Osteoblast (primary cell): ENCODE results near the gene NOP16. TPM values are rescaled to one million over a fixed set of nuclear protein-coding genes. Genes with fewer than 3 reads are reported as not detected.

Source experiments
- DNase-seq: peaks from one replicate; pipeline ENCODE4 v3.0.0; 2011; ENCODE audit warnings: low spot score, mixed read lengths; ENCODE audit not compliant: insufficient read length; ENCODE audit errors: missing footprints
- H2AFZ ChIP-seq: 2 replicates; pipeline ENCODE4 v1.6.0; 2011; ENCODE audit warnings: mild to moderate bottlenecking, low read length
- H3K27ac ChIP-seq: 2 replicates; pipeline ENCODE4 v1.5.1; 2011; ENCODE audit warnings: mild to moderate bottlenecking, low read depth, low read length, moderate library complexity
- H3K27me3 ChIP-seq: 2 replicates; pipeline ENCODE4 v1.6.0; 2012; ENCODE audit warnings: mild to moderate bottlenecking, control low read depth, inconsistent platforms, low read length, moderate library complexity; ENCODE audit not compliant: insufficient read depth
- H3K36me3 ChIP-seq: 2 replicates; pipeline ENCODE4 v1.5.1; 2011; ENCODE audit warnings: mild to moderate bottlenecking, low read length, control low read depth, moderate library complexity; ENCODE audit not compliant: insufficient read depth
- H3K4me1 ChIP-seq: 2 replicates; pipeline ENCODE4 v1.5.1; 2011; ENCODE audit warnings: mild to moderate bottlenecking, low read length, control low read depth, moderate library complexity; ENCODE audit not compliant: insufficient read depth
- H3K4me2 ChIP-seq: 2 replicates; pipeline ENCODE4 v1.6.0; 2011; ENCODE audit warnings: mild to moderate bottlenecking, low read length; ENCODE audit not compliant: insufficient read depth
- H3K4me3 ChIP-seq: fragments of 200-600 bp; sonication (generic); 3 replicates; pipeline ENCODE4 v1.5.1; 2012; ENCODE audit warnings: mild to moderate bottlenecking, low read length, inconsistent platforms; ENCODE audit not compliant: insufficient read depth
- H3K79me2 ChIP-seq: 2 replicates; pipeline ENCODE4 v1.6.0; 2012; ENCODE audit warnings: mild to moderate bottlenecking, low read length, control low read depth, inconsistent platforms; ENCODE audit not compliant: insufficient read depth
- H3K9me3 ChIP-seq: 2 replicates; pipeline ENCODE4 v1.5.1; 2011; ENCODE audit warnings: low read depth, low read length, control low read depth
- H4K20me1 ChIP-seq: 2 replicates; pipeline ENCODE4 v1.6.0; 2012; ENCODE audit warnings: mild to moderate bottlenecking, low read length, control low read depth; ENCODE audit not compliant: insufficient read depth
- total RNA-seq: library from RNA; depleted of rRNA; stranded (reverse); fragments of >200 nt; gene quantifications from 2 replicates; pipeline ENCODE4 v1.2.3, GENCODE V29; 2012
- TF ChIP-seq, protein P1 (sequence below): IDR thresholded peaks from 2 replicates; pipeline ENCODE4 v1.5.1; 2011; ENCODE audit warnings: mild to moderate bottlenecking, low read depth, low read length, moderate library complexity; ENCODE audit errors: extremely low read depth

Gene NOP16
- total RNA-seq, 1 donor: 8.0 TPM

DNA sequence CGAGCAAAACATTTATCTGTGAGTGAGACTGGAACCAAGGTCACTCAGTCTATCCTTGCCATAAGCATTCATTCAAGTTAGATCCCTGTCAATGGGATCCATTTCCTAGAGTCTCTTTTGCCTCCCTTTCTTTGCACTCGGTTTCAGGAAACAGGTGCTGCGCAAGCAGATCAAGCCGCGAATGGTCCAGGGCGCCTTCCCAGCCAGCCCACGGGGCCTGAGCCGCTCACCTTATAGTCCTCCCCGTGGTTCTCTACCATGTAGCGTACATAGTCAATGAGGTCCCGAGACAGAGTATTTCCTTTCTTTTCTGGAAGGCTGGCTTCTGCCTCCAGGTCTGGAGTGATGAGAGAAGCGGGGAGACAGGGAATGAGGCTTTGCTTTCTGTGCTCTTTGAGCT is 3.4 kb downstream of the NOP16 start:
- TF ChIP-seq, protein P1, sequence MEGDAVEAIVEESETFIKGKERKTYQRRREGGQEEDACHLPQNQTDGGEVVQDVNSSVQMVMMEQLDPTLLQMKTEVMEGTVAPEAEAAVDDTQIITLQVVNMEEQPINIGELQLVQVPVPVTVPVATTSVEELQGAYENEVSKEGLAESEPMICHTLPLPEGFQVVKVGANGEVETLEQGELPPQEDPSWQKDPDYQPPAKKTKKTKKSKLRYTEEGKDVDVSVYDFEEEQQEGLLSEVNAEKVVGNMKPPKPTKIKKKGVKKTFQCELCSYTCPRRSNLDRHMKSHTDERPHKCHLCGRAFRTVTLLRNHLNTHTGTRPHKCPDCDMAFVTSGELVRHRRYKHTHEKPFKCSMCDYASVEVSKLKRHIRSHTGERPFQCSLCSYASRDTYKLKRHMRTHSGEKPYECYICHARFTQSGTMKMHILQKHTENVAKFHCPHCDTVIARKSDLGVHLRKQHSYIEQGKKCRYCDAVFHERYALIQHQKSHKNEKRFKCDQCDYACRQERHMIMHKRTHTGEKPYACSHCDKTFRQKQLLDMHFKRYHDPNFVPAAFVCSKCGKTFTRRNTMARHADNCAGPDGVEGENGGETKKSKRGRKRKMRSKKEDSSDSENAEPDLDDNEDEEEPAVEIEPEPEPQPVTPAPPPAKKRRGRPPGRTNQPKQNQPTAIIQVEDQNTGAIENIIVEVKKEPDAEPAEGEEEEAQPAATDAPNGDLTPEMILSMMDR: no peak
- Histone ChIP-seq H4K20me1 (peaks cover 13% of the 10 kb centered on the region), H3K27me3 (no peaks in the 10 kb centered on the region), H3K27ac (no peak overlapping the region), H3K36me3 (peaks cover 40% of the 10 kb centered on the region), H3K9me3 (no peaks in the 10 kb centered on the region), H2AFZ (no peak overlapping the region), H3K4me1 (peaks cover 18% of the 10 kb centered on the region), H3K4me2 (no peak overlapping the region), H3K79me2 (peaks cover 36% of the 10 kb centered on the region), H3K4me3 (no peak overlapping the region)
- no peak for DNase-seq

DNA sequence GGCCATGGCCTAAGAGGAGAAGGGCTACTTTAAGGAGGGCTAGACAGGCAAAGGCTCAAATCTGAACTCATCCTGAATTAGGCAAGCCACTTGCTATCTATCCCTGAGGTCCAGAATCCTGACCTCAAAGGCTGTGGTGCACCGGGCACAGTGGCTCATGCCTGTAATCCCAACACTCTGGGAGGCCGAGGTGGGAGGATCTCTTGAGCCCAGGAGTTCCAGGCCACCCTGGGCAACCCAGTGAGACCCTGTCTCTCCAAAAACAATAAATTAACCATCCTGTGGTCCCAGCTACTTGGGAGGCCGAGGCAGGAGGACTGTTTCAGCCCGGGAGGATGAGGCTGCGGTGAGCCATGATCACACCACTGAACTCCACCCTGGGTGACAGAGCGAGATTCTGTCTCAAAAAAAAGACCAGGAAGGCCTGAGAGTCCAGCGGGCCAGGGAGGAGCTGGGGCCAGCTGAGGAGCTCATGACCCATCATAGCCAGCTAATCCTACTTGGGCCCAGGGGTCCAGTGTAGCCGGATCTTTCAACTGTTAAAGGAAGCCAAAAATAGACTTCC is 4.0 kb downstream of the NOP16 start:
- Histone ChIP-seq H3K79me2 (peaks cover 36% of the 10 kb centered on the region), H2AFZ (no peak overlapping the region), H3K9me3 (no peaks in the 10 kb centered on the region), H3K4me2 (no peak overlapping the region), H3K4me1 (peaks cover 15% of the 10 kb centered on the region), H4K20me1 (peaks cover 13% of the 10 kb centered on the region), H3K36me3 (peaks cover 40% of the 10 kb centered on the region), H3K27me3 (no peaks in the 10 kb centered on the region), H3K4me3 (no peak overlapping the region), H3K27ac (no peak overlapping the region)
- DNase-seq: no peak
- TF ChIP-seq, protein P1: no peak

DNA sequence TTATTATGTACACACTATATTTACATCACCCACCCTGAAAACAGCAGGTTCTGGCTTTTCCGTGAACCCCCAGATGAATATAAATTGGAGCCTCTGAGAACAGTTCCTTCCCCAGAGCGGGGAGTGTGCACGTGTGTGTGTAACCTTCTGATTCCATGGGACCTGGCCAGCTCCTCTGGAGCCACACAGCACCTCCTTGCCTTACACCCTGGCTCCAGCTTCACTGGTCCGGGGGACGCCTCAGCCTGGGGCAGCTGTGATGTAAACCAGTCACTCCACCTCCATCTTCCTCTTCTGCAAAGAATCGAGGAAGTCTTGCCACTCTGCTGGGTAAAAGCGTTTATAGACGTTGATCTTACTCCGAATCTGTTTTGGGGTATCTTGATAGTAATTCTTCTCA is 4.4 kb downstream of the NOP16 start:
- Histone ChIP-seq H3K4me1 (peaks cover 14% of the 10 kb centered on the region), H3K27me3 (no peaks in the 10 kb centered on the region), H3K9me3 (no peaks in the 10 kb centered on the region), H4K20me1 (peaks cover 13% of the 10 kb centered on the region), H3K36me3 (peaks cover 40% of the 10 kb centered on the region), H3K4me2 (no peak overlapping the region), H3K27ac (no peak overlapping the region), H2AFZ (no peak overlapping the region), H3K79me2 (peaks cover 36% of the 10 kb centered on the region), H3K4me3 (no peak overlapping the region)
- TF ChIP-seq, protein P1: no peak
- DNase-seq: no peak

DNA sequence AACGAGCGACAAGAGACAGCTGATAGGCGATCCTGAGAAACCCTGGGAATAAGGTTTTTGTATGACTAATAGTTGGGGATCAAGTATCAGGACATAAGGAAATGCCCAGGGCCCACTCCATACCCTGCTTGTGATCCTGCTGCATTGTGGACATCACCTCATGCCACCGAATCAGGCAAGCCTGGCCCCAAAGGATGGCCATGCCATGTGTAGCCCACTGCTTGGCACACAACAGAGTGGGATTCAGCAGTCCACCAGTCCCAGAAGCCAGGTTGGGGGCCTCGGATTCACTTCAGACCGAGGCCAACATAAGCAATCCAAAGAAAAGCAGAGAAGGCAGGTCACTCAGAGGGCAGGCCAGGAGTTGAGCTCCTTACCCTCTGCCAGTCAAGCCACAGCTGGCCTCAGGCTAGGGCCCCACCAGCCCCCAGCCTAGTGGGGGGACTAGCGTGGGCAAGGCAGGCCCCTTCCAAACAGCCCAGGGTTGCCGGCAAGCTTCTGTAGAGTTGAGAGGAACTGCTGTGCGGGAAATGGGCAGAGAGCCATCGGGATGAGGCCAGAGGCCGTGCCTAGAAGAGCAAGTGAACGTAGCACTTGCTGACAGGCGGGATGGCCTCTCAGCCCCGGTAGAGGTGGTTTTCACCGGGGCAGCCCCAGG is 5.0 kb downstream of the NOP16 start:
- Histone ChIP-seq H3K9me3 (no peaks in the 10 kb centered on the region), H3K27me3 (no peaks in the 10 kb centered on the region), H3K4me2 (no peak overlapping the region), H3K4me3 (no peak overlapping the region), H3K36me3 (peaks cover 40% of the 10 kb centered on the region), H2AFZ (no peak overlapping the region), H3K27ac (no peak overlapping the region), H4K20me1 (peaks cover 13% of the 10 kb centered on the region), H3K79me2 (peaks cover 35% of the 10 kb centered on the region), H3K4me1 (peaks cover 14% of the 10 kb centered on the region)
- DNase-seq: no peak
- TF ChIP-seq, protein P1: no peak
